HEK293 (cell line): ENCODE results near the gene PITHD1.
"Not testable (repeated sequence)": the region's sequence is repeated elsewhere in the genome, so short reads cannot be mapped to it uniquely, and the experiment has no call there.

Experiments used
- CTCF ChIA-PET: fragments of 350-600 bp; formaldehyde crosslinking; extraction: SDS; loops from one replicate; lab custom pipeline; 2021; ENCODE audit warnings: antibody characterized with exemption; lab: Yijun Ruan, JAX
- POLR2A ChIA-PET: fragments of 300-600 bp; formaldehyde crosslinking; extraction: SDS; loops from one replicate; lab custom pipeline; 2020; ENCODE audit warnings: antibody characterized with exemption, inconsistent platforms; lab: Yijun Ruan, JAX
- H3K27ac ChIP-seq: fragments of 200-500 bp; sonication (Bioruptor generic); 2 replicates; pipeline ENCODE4 v1.5.1; 2014; ENCODE audit warnings: low read depth, low read length, control low read depth, inconsistent platforms; ENCODE audit errors: extremely low read depth
- H3K36me3 ChIP-seq, 2 experiments: fragments of 200-500 bp in 1 of 2; sonication (Bioruptor generic) in 1 of 2; 1 replicate in 1 of 2; 2 replicates in 1 of 2; pipeline ENCODE4 v1.5.1; 2014 to 2017; ENCODE audit warnings: inconsistent platforms in 2 of 2, low read length in 2 of 2; ENCODE audit not compliant: control insufficient read depth in 2 of 2, insufficient read depth in 1 of 2
- H3K4me1 ChIP-seq: fragments of 200-500 bp; sonication (Bioruptor generic); 2 replicates; pipeline ENCODE4 v1.5.1; 2014; ENCODE audit warnings: mild to moderate bottlenecking, low read length, inconsistent platforms; ENCODE audit not compliant: control insufficient read depth, insufficient read depth
- H3K4me3 ChIP-seq: 2 replicates; pipeline ENCODE4 v1.5.1; 2011; ENCODE audit warnings: low read depth, mild to moderate bottlenecking, control low read depth, low read length, moderate library complexity
- H3K9me3 ChIP-seq: fragments of 200-500 bp; sonication (Bioruptor generic); 2 replicates; pipeline ENCODE4 v1.5.1; 2014; ENCODE audit warnings: low read depth, low read length, inconsistent platforms; ENCODE audit not compliant: control insufficient read depth, insufficient read depth
- ATF2 ChIP-seq: fragments of 450-650 bp; formaldehyde crosslinking; IDR thresholded peaks from 2 replicates; pipeline ENCODE4 v1.5.1; 2016; ENCODE audit warnings: missing biosample characterization, missing genetic modification characterization, low read depth
- CTCF ChIP-seq: fragments of 450-650 bp; formaldehyde crosslinking; IDR thresholded peaks from 2 replicates; pipeline ENCODE4 v1.5.1; 2016; ENCODE audit warnings: missing biosample characterization, missing genetic modification characterization
- MZF1 ChIP-seq: fragments of 450-650 bp; formaldehyde crosslinking; IDR thresholded peaks from 2 replicates; pipeline ENCODE4 v1.5.1; 2017; ENCODE audit warnings: missing biosample characterization, missing genetic modification characterization, borderline replicate concordance
- TCF7L2 ChIP-seq: IDR thresholded peaks from 2 replicates; pipeline ENCODE4 v1.6.1; 2011; ENCODE audit warnings: low read depth, mild to moderate bottlenecking, inconsistent platforms, low read length, moderate library complexity, borderline replicate concordance
- ZBTB26 ChIP-seq: fragments of 450-650 bp; formaldehyde crosslinking; optimal IDR thresholded peaks from 2 replicates; pipeline ENCODE3; 2016; ENCODE audit warnings: missing biosample characterization, mild to moderate bottlenecking, missing genetic modification characterization
- ZBTB44 ChIP-seq: fragments of 450-650 bp; IDR thresholded peaks from 2 replicates; pipeline ENCODE4 v1.5.1; 2018; ENCODE audit warnings: missing biosample characterization, mild to moderate bottlenecking, missing genetic modification characterization
- ZIC2 ChIP-seq: fragments of 450-650 bp; formaldehyde crosslinking; IDR thresholded peaks from 2 replicates; pipeline ENCODE4 v1.5.1; 2016; ENCODE audit warnings: missing biosample characterization, missing genetic modification characterization
- ZNF112 ChIP-seq: fragments of 450-650 bp; formaldehyde crosslinking; IDR thresholded peaks from 2 replicates; pipeline ENCODE4 v1.5.0; 2017; ENCODE audit warnings: missing biosample characterization, missing genetic modification characterization
- ZNF133 ChIP-seq: fragments of 450-650 bp; formaldehyde crosslinking; IDR thresholded peaks from 2 replicates; pipeline ENCODE4 v1.5.1; 2016; ENCODE audit warnings: missing biosample characterization, missing genetic modification characterization
- ZNF146 ChIP-seq: fragments of 450-650 bp; formaldehyde crosslinking; IDR thresholded peaks from 2 replicates; pipeline ENCODE4 v1.5.1; 2016; ENCODE audit warnings: missing biosample characterization, missing genetic modification characterization
- ZNF155 ChIP-seq: fragments of 450-650 bp; formaldehyde crosslinking; IDR thresholded peaks from 2 replicates; pipeline ENCODE4 v1.5.1; 2016; ENCODE audit warnings: missing biosample characterization, missing genetic modification characterization
- ZNF174 ChIP-seq: fragments of 450-650 bp; formaldehyde crosslinking; IDR thresholded peaks from 2 replicates; pipeline ENCODE4 v1.5.0; 2017; ENCODE audit warnings: missing biosample characterization, mild to moderate bottlenecking, missing genetic modification characterization
- ZNF175 ChIP-seq: fragments of 450-650 bp; formaldehyde crosslinking; IDR thresholded peaks from 2 replicates; pipeline ENCODE4 v1.5.1; 2016; ENCODE audit warnings: missing biosample characterization, missing genetic modification characterization
- ZNF248 ChIP-seq: fragments of 450-650 bp; formaldehyde crosslinking; IDR thresholded peaks from 2 replicates; pipeline ENCODE4 v1.5.1; 2017; ENCODE audit warnings: missing biosample characterization, missing genetic modification characterization
- ZNF366 ChIP-seq: fragments of 450-650 bp; formaldehyde crosslinking; conservative IDR thresholded peaks from 2 replicates; pipeline ENCODE4 v1.5.1; 2016; ENCODE audit warnings: missing biosample characterization, missing genetic modification characterization
- ZNF37A ChIP-seq: fragments of 450-650 bp; IDR thresholded peaks from 2 replicates; pipeline ENCODE4 v1.5.1; 2018; ENCODE audit warnings: missing biosample characterization, missing genetic modification characterization
- ZNF433 ChIP-seq: fragments of 450-650 bp; formaldehyde crosslinking; IDR thresholded peaks from 2 replicates; pipeline ENCODE4 v1.5.1; 2016; ENCODE audit warnings: missing biosample characterization, missing genetic modification characterization, low read depth
- ZNF48 ChIP-seq: fragments of 450-650 bp; formaldehyde crosslinking; IDR thresholded peaks from 2 replicates; pipeline ENCODE4 v1.5.1; 2016; ENCODE audit warnings: missing biosample characterization, missing genetic modification characterization
- ZNF521 ChIP-seq: fragments of 450-650 bp; formaldehyde crosslinking; IDR thresholded peaks from 2 replicates; pipeline ENCODE4 v1.5.1; 2017; ENCODE audit warnings: missing biosample characterization, mild to moderate bottlenecking, missing genetic modification characterization
- ZNF548 ChIP-seq: fragments of 450-650 bp; formaldehyde crosslinking; IDR thresholded peaks from 2 replicates; pipeline ENCODE4 v1.5.1; 2016; ENCODE audit warnings: missing biosample characterization, missing genetic modification characterization
- ZNF571 ChIP-seq: fragments of 450-650 bp; formaldehyde crosslinking; IDR thresholded peaks from 2 replicates; pipeline ENCODE4 v1.5.0; 2017; ENCODE audit warnings: missing biosample characterization, missing genetic modification characterization
- ZNF629 ChIP-seq: fragments of 450-650 bp; formaldehyde crosslinking; IDR thresholded peaks from 2 replicates; pipeline ENCODE4 v1.5.1; 2017; ENCODE audit warnings: missing biosample characterization, missing genetic modification characterization
- ZNF747 ChIP-seq: fragments of 450-650 bp; formaldehyde crosslinking; IDR thresholded peaks from 2 replicates; pipeline ENCODE4 v1.5.1; 2016; ENCODE audit warnings: missing biosample characterization, missing genetic modification characterization
- ZNF830 ChIP-seq: fragments of 450-650 bp; IDR thresholded peaks from 2 replicates; pipeline ENCODE4 v1.5.0; 2018; ENCODE audit warnings: missing biosample characterization, missing genetic modification characterization, low read depth, mild to moderate bottlenecking, moderate library complexity
- ZNF843 ChIP-seq: fragments of 450-650 bp; formaldehyde crosslinking; IDR thresholded peaks from 2 replicates; pipeline ENCODE4 v1.5.1; 2016; ENCODE audit warnings: missing biosample characterization, missing genetic modification characterization
- ZSCAN23 ChIP-seq: fragments of 450-650 bp; formaldehyde crosslinking; IDR thresholded peaks from 2 replicates; pipeline ENCODE4 v1.5.1; 2016; ENCODE audit warnings: missing biosample characterization, missing genetic modification characterization
- ZSCAN30 ChIP-seq: fragments of 450-650 bp; IDR thresholded peaks from 2 replicates; pipeline ENCODE4 v1.5.1; 2018; ENCODE audit warnings: missing biosample characterization, mild to moderate bottlenecking, missing genetic modification characterization, moderate library complexity
- ZSCAN5A ChIP-seq: fragments of 450-650 bp; formaldehyde crosslinking; IDR thresholded peaks from 2 replicates; pipeline ENCODE4 v1.5.1; 2016; ENCODE audit warnings: missing biosample characterization, missing genetic modification characterization

Gene PITHD1

DNA sequence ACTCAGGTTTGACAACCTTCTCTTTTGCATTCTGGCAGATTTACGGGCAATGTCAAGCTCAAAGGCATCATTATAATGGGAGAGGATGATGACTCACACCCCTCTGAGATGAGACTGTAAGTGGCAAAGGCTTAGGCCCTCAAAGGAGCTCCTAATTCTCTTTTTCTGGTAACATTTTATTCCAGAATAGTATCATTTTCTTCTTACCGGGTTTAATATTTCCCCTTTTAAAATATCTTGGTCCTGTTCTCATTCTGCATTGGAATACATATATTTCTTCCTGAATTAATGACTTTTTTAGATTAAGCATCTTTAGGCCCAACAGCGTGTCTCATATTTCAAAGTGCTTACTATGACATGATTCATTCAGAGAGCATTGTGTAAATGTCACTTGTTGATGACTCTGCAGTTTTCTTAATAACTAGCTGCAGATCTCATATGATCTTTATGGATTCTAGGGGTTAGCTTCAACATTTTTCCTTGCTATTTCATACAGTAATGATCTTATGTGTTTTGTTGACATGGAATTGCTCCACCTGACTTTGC, 1.7 kb downstream of the PITHD1 start (continued):
- TF ChIP-seq ZBTB44 (tag by site-specific recombination) = no peak
- no peak for TF ChIP-seq ZNF48 (tag by site-specific recombination)
- 0 out of 2 replicates have a peak, but pooled peaks have one; percentile 35 for TF ChIP-seq ZSCAN23 (tag by site-specific recombination)
- no peak for TF ChIP-seq ZNF175 (tag by site-specific recombination)
- no peak for TF ChIP-seq ZNF133 (tag by site-specific recombination)
- TF ChIP-seq ZNF629 (tag by site-specific recombination) = peak; percentile 85
- no peak for TF ChIP-seq MZF1 (tag by site-specific recombination)
- no peak for TF ChIP-seq ZNF146 (tag by site-specific recombination)
- TF ChIP-seq ZNF433 (tag by site-specific recombination) = no peak
- peak; percentile 52; the same call in 1 of the 2 replicates for TF ChIP-seq TCF7L2
- no peak for TF ChIP-seq ZSCAN30 (tag by site-specific recombination)
- no peak for TF ChIP-seq ZNF248
- no peak for TF ChIP-seq ZNF548 (tag by site-specific recombination)
- no peak for TF ChIP-seq ZBTB26 (tag by site-specific recombination)
- TF ChIP-seq ZNF155 (tag by site-specific recombination) = no peak
- no peak for TF ChIP-seq ZNF747 (tag by site-specific recombination)
- TF ChIP-seq ZNF174 (tag by site-specific recombination) = no peak
- TF ChIP-seq ZNF830 = no peak
- no peak for TF ChIP-seq ATF2 (tag by site-specific recombination)
- no peak for TF ChIP-seq ZIC2
- no peak for TF ChIP-seq ZNF37A (tag by site-specific recombination)
- TF ChIP-seq ZNF366 (tag by site-specific recombination) = peak; percentile 73

GRCh38 chr1:23783141-23783540, 4.9 kb downstream of the PITHD1 start:
- peaks cover 47 to 78% of the 10 kb centered on the region in 2 experiments for H3K36me3 ChIP-seq
- CTCF ChIA-PET, POLR2A ChIA-PET: not testable (repeated sequence)

DNA sequence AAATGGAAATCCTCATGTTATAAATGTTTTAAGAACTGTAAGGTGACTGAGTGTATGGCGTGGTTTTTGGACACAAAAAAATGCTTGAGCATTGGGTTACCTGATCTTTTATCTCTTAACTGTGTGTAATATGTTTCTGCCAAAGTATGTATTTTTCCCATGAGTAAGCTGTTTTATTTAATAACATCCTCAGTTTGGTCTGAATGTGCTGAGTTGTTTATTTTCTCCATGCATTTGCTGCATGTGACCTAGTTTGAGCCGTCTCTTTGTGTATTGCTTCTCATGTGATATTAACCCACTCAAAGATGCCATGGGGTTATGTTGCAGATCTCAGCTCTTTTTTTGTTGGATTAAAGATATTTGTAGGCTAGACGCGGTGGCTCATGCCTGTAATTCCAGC, 6.6 kb downstream of the PITHD1 start:
- CTCF ChIA-PET = no interaction called here
- TF ChIP-seq ZNF571 (tag by site-specific recombination) = no peak
- no peak for TF ChIP-seq ZNF843 (tag by site-specific recombination)
- TF ChIP-seq ZNF112 (tag by site-specific recombination) = no peak
- no peak for TF ChIP-seq ZNF521 (tag by site-specific recombination)
- TF ChIP-seq CTCF (tag by site-specific recombination) = no peak
- TF ChIP-seq ZSCAN5A (tag by site-specific recombination) = no peak
- POLR2A ChIA-PET = no interaction called here
- Histone ChIP-seq H3K36me3 (peaks cover 47 to 84% of the 10 kb centered on the region in 2 experiments), H3K4me3 (no peak overlapping the region), H3K27ac (no peak overlapping the region), H3K9me3 (no peaks in the 10 kb centered on the region), H3K4me1 (peaks cover 3% of the 10 kb centered on the region; the same call in 1 of the 2 replicates)

More at GRCh38 chr1:23783141-23783540, 4.9 kb downstream of the PITHD1 start:
- not testable (repeated sequence) for H3K27ac ChIP-seq, H3K9me3 ChIP-seq, H3K4me1 ChIP-seq, H3K4me3 ChIP-seq
